ENCODE measurements around the gene GHRHR.

DNA sequence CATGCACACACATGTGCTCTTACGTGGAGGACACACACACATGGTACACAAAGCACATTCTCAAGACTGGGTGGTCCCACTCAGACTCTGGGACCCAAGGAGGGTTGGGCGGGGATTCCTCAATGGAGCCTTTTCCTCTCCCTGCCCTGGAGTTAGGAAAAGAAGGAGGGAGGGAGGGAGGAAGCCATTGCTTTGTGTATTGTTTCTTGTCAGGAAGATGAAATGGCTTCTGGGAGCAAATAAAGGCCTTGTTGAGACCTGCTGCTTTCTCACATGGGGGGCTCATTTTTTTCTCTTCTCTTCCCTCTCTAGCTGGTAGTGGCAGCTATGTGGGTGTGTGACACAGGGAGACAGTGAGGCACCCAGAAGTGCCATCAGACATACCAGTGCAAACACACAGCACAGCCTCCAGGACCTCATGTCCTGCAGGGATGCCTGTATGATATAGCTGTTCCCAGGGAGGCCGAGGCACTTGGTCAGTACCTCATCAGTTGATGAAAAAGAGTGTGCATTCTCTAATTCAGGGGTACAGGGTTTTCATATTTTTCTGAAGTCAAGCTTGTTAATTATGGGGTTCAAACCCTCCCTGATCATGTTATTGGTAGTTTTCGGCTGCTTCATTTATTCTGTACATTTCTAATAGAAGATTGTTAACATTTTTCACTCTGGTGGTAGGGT, 46.4 kb upstream of the GHRHR start:
- TF ChIP-seq, protein P1, sequence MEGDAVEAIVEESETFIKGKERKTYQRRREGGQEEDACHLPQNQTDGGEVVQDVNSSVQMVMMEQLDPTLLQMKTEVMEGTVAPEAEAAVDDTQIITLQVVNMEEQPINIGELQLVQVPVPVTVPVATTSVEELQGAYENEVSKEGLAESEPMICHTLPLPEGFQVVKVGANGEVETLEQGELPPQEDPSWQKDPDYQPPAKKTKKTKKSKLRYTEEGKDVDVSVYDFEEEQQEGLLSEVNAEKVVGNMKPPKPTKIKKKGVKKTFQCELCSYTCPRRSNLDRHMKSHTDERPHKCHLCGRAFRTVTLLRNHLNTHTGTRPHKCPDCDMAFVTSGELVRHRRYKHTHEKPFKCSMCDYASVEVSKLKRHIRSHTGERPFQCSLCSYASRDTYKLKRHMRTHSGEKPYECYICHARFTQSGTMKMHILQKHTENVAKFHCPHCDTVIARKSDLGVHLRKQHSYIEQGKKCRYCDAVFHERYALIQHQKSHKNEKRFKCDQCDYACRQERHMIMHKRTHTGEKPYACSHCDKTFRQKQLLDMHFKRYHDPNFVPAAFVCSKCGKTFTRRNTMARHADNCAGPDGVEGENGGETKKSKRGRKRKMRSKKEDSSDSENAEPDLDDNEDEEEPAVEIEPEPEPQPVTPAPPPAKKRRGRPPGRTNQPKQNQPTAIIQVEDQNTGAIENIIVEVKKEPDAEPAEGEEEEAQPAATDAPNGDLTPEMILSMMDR (IDR thresholded peaks at IDR 0.05 in 2 of 3, conservative IDR thresholded peaks at IDR 0.05 in 1 of 3; ENCODE audit: control insufficient read depth in 2 of 3, extremely low read depth in 1 of 3, insufficient read depth in 1 of 3, low read depth in 3 of 3, low read length in 3 of 3), result no peak
- TF ChIP-seq, protein P2, sequence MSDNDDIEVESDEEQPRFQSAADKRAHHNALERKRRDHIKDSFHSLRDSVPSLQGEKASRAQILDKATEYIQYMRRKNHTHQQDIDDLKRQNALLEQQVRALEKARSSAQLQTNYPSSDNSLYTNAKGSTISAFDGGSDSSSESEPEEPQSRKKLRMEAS (IDR thresholded peaks at IDR 0.05; ENCODE audit: low read depth, low read length), result no peak
- TF ChIP-seq, protein P3, sequence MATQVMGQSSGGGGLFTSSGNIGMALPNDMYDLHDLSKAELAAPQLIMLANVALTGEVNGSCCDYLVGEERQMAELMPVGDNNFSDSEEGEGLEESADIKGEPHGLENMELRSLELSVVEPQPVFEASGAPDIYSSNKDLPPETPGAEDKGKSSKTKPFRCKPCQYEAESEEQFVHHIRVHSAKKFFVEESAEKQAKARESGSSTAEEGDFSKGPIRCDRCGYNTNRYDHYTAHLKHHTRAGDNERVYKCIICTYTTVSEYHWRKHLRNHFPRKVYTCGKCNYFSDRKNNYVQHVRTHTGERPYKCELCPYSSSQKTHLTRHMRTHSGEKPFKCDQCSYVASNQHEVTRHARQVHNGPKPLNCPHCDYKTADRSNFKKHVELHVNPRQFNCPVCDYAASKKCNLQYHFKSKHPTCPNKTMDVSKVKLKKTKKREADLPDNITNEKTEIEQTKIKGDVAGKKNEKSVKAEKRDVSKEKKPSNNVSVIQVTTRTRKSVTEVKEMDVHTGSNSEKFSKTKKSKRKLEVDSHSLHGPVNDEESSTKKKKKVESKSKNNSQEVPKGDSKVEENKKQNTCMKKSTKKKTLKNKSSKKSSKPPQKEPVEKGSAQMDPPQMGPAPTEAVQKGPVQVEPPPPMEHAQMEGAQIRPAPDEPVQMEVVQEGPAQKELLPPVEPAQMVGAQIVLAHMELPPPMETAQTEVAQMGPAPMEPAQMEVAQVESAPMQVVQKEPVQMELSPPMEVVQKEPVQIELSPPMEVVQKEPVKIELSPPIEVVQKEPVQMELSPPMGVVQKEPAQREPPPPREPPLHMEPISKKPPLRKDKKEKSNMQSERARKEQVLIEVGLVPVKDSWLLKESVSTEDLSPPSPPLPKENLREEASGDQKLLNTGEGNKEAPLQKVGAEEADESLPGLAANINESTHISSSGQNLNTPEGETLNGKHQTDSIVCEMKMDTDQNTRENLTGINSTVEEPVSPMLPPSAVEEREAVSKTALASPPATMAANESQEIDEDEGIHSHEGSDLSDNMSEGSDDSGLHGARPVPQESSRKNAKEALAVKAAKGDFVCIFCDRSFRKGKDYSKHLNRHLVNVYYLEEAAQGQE (IDR thresholded peaks at IDR 0.05; ENCODE audit: low read depth, low read length), result no peak
- TF ChIP-seq PML (IDR thresholded peaks at IDR 0.05; ENCODE audit: low read length) (no peak), POLR2AphosphoS5 (IDR thresholded peaks at IDR 0.05; ENCODE audit: low read length) (no peak), TCF3 (IDR thresholded peaks at IDR 0.05; ENCODE audit: borderline replicate concordance, insufficient read depth, low read depth, low read length) (no peak), RAD21 (IDR thresholded peaks at IDR 0.05; ENCODE audit: insufficient read depth, low read depth, low read length) (no peak), EZH2 (IDR thresholded peaks at IDR 0.05; ENCODE audit: borderline replicate concordance, control insufficient read depth, low read depth, low read length) (no peak)
- TF ChIP-seq, protein P4, sequence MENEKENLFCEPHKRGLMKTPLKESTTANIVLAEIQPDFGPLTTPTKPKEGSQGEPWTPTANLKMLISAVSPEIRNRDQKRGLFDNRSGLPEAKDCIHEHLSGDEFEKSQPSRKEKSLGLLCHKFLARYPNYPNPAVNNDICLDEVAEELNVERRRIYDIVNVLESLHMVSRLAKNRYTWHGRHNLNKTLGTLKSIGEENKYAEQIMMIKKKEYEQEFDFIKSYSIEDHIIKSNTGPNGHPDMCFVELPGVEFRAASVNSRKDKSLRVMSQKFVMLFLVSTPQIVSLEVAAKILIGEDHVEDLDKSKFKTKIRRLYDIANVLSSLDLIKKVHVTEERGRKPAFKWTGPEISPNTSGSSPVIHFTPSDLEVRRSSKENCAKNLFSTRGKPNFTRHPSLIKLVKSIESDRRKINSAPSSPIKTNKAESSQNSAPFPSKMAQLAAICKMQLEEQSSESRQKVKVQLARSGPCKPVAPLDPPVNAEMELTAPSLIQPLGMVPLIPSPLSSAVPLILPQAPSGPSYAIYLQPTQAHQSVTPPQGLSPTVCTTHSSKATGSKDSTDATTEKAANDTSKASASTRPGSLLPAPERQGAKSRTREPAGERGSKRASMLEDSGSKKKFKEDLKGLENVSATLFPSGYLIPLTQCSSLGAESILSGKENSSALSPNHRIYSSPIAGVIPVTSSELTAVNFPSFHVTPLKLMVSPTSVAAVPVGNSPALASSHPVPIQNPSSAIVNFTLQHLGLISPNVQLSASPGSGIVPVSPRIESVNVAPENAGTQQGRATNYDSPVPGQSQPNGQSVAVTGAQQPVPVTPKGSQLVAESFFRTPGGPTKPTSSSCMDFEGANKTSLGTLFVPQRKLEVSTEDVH (IDR thresholded peaks at IDR 0.05; ENCODE audit: low read depth, partially characterized antibody), result no peak
- TF ChIP-seq, protein P5, sequence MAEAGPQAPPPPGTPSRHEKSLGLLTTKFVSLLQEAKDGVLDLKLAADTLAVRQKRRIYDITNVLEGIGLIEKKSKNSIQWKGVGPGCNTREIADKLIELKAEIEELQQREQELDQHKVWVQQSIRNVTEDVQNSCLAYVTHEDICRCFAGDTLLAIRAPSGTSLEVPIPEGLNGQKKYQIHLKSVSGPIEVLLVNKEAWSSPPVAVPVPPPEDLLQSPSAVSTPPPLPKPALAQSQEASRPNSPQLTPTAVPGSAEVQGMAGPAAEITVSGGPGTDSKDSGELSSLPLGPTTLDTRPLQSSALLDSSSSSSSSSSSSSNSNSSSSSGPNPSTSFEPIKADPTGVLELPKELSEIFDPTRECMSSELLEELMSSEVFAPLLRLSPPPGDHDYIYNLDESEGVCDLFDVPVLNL (IDR thresholded peaks at IDR 0.05; ENCODE audit: low read depth, low read length), result no peak
- TF ChIP-seq, protein P6, sequence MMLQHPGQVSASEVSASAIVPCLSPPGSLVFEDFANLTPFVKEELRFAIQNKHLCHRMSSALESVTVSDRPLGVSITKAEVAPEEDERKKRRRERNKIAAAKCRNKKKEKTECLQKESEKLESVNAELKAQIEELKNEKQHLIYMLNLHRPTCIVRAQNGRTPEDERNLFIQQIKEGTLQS (IDR thresholded peaks at IDR 0.05; ENCODE audit: borderline replicate concordance, extremely low read depth, low read depth, low read length), result no peak

Data from GM12878 (cell line).